K562 (cell line): ENCODE data around the gene BMI1. TPM values are rescaled to one million over a fixed set of nuclear protein-coding genes. Genes with fewer than 3 reads are reported as not detected.

ENCODE experiments used
- CREM ChIP-seq: IDR thresholded peaks from 2 replicates; pipeline ENCODE4 v1.6.1; 2014; ENCODE audit warnings: antibody characterized with exemption, low read depth
- HSF4 ChIP-seq: fragments of 250-450 bp; sonication (Bioruptor Pico); IDR thresholded peaks from 2 replicates; pipeline ENCODE4 v2.1.2; 2022; ENCODE audit warnings: mild to moderate bottlenecking, moderate library complexity, borderline replicate concordance
- KDM4B ChIP-seq, 2 experiments: fragments of 450-650 bp in 1 of 2; sonication (generic) in 1 of 2; IDR thresholded peaks; 2 replicates each; pipeline ENCODE4 v1.6.1; 2016 to 2017; ENCODE audit warnings: borderline replicate concordance in 2 of 2, antibody characterized with exemption in 1 of 2, low read depth in 1 of 2, mild to moderate bottlenecking in 1 of 2
- KLF6 ChIP-seq: fragments of 250-450 bp; sonication (Bioruptor Pico); IDR thresholded peaks from 2 replicates; pipeline ENCODE4 v1.4.0; 2020; ENCODE audit warnings: mild to moderate bottlenecking, moderate library complexity, borderline replicate concordance
- RBM17 ChIP-seq: fragments of 200-400 bp; formaldehyde crosslinking; IDR thresholded peaks from 2 replicates; pipeline ENCODE4 v1.6.1; 2017; ENCODE audit warnings: low read depth, mild to moderate bottlenecking, low read length, borderline replicate concordance
- SREBF2 ChIP-seq: sonication (generic); formaldehyde crosslinking; IDR thresholded peaks from 2 replicates; pipeline ENCODE4 v1.4.0; 2020; ENCODE audit warnings: mild to moderate bottlenecking, missing genetic modification reagents
- XRCC3 ChIP-seq: fragments of 450-650 bp; IDR thresholded peaks from 2 replicates; pipeline ENCODE4 v1.6.1; 2017; ENCODE audit warnings: mild to moderate bottlenecking, moderate library complexity
- polyA plus RNA-seq, 8 experiments: library from polyadenylated mRNA; depleted of rRNA in 4 of 8; stranded (reverse) in 5 of 8; unstranded in 3 of 8; fragments of >200 nt; fragmentation: Nextera tagmentation in 2 of 8; fragmentation: Illumina TruSeq in 1 of 8; extraction: Ambion mirVana in 2 of 8; extraction: Trizol in 1 of 8; gene quantifications; 2 replicates each; pipeline versions ENCODE4 v1.2.1 to v1.2.3, GENCODE V29; 2011 to 2014; ENCODE audit warnings: inconsistent platforms in 1 of 8, missing spikeins in 1 of 8
- total RNA-seq, 7 experiments: library from RNA; depleted of rRNA in 6 of 7; stranded (reverse); fragments of >200 nt in 6 of 7; fragmentation: Illumina TruSeq in 2 of 7; extraction: Trizol in 2 of 7; gene quantifications; 2 replicates each; pipeline versions ENCODE4 v1.2.1 to v1.2.3, GENCODE V29; 2011 to 2021; ENCODE audit warnings: low replicate concordance in 1 of 7
- TF ChIP-seq, protein P1 (sequence below), 2 experiments: fragments of 450-650 bp; formaldehyde crosslinking in 1 of 2; IDR thresholded peaks; 2 replicates each; pipeline versions ENCODE4 v1.4.0 to v1.6.1; 2014 to 2020; ENCODE audit warnings: mild to moderate bottlenecking in 2 of 2, borderline replicate concordance in 1 of 2, low read depth in 1 of 2
- TF ChIP-seq, protein P2 (sequence below): fragments of 450-650 bp; IDR thresholded peaks from 2 replicates; pipeline ENCODE4 v1.6.1; 2018; ENCODE audit not compliant: partially characterized antibody
- TF ChIP-seq, protein P3 (sequence below): sonication (generic); formaldehyde crosslinking; IDR thresholded peaks from 2 replicates; pipeline ENCODE4 v1.8.1; 2023; ENCODE audit warnings: mild to moderate bottlenecking, missing genetic modification reagents

The BMI1 gene
- total and polyA plus RNA-seq, 9 of the 15 experiments (the other 6 are each of a cell fraction or from before 2014, with no cell fraction given): 21.4 to 103 (median 70.8) TPM

DNA sequence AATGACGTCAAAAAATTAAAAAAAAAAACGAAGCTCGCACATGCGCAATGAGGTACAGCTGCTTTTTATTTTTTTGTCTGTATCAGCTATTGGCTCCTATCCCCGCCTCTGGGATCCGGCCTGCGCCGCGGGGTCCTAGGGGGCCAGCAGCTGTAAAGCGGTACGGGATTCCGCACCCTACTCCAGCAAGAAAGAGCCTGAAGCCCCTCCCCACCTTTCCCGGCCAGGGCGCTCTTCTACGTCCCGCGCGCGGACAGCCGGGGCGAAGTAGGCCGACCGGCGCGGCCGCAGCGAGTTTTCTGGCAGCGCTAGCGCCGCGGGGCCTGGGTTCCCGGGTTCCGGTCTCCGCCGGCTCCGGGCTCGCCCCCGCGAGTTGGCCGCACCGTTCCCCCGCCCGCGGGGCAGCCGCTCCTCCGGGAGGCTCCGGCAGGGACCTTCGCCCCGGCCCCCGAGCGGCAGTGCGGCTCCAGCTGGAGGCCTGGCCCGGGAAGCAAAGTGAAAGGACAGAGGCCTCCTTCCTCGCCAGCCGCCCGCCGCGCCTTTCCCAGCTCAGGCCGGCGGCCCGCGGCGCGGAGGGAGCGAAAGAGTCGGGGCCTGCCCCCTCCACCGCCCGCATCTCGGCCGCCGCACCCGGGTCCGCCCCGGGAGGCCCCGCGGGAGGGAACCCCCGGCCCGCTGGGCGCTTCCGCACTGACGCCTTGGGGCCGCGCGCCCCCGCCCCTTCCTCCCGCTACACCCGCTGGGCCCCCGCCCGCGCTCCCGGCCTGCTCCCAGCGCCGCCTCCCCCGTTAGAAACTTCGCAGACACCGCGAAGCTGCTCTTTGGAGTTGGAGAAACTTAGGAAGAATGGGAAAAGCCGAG, 19.7 kb downstream of the BMI1 start (continued):
- TF ChIP-seq, protein P1, sequence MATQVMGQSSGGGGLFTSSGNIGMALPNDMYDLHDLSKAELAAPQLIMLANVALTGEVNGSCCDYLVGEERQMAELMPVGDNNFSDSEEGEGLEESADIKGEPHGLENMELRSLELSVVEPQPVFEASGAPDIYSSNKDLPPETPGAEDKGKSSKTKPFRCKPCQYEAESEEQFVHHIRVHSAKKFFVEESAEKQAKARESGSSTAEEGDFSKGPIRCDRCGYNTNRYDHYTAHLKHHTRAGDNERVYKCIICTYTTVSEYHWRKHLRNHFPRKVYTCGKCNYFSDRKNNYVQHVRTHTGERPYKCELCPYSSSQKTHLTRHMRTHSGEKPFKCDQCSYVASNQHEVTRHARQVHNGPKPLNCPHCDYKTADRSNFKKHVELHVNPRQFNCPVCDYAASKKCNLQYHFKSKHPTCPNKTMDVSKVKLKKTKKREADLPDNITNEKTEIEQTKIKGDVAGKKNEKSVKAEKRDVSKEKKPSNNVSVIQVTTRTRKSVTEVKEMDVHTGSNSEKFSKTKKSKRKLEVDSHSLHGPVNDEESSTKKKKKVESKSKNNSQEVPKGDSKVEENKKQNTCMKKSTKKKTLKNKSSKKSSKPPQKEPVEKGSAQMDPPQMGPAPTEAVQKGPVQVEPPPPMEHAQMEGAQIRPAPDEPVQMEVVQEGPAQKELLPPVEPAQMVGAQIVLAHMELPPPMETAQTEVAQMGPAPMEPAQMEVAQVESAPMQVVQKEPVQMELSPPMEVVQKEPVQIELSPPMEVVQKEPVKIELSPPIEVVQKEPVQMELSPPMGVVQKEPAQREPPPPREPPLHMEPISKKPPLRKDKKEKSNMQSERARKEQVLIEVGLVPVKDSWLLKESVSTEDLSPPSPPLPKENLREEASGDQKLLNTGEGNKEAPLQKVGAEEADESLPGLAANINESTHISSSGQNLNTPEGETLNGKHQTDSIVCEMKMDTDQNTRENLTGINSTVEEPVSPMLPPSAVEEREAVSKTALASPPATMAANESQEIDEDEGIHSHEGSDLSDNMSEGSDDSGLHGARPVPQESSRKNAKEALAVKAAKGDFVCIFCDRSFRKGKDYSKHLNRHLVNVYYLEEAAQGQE (IDR thresholded peaks at IDR 0.05; ENCODE audit: borderline replicate concordance): peak; percentile 89
- TF ChIP-seq, protein P1 (CRISPR knock-in tag; IDR thresholded peaks at IDR 0.05; ENCODE audit: low read depth): peak; percentile 51; the same call in 1 of the 2 replicates
- TF ChIP-seq KLF6: no peak
- TF ChIP-seq XRCC3: no peak
- TF ChIP-seq, protein P2, sequence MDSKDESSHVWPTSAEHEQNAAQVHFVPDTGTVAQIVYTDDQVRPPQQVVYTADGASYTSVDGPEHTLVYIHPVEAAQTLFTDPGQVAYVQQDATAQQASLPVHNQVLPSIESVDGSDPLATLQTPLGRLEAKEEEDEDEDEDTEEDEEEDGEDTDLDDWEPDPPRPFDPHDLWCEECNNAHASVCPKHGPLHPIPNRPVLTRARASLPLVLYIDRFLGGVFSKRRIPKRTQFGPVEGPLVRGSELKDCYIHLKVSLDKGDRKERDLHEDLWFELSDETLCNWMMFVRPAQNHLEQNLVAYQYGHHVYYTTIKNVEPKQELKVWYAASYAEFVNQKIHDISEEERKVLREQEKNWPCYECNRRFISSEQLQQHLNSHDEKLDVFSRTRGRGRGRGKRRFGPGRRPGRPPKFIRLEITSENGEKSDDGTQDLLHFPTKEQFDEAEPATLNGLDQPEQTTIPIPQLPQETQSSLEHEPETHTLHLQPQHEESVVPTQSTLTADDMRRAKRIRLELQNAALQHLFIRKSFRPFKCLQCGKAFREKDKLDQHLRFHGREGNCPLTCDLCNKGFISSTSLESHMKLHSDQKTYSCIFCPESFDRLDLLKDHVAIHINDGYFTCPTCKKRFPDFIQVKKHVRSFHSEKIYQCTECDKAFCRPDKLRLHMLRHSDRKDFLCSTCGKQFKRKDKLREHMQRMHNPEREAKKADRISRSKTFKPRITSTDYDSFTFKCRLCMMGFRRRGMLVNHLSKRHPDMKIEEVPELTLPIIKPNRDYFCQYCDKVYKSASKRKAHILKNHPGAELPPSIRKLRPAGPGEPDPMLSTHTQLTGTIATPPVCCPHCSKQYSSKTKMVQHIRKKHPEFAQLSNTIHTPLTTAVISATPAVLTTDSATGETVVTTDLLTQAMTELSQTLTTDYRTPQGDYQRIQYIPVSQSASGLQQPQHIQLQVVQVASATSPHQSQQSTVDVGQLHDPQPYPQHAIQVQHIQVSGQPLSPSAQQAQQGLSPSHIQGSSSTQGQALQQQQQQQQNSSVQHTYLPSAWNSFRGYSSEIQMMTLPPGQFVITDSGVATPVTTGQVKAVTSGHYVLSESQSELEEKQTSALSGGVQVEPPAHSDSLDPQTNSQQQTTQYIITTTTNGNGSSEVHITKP: no peak
- 0 out of 4 replicates have a peak, but pooled peaks of 1 of the 2 experiments have one; percentile 26 for TF ChIP-seq KDM4B (IDR thresholded peaks at IDR 0.05; ENCODE audit: borderline replicate concordance in 2 of 2, low read depth in 1 of 2)
- no peak for TF ChIP-seq SREBF2 (CRISPR knock-in tag)
- TF ChIP-seq, protein P3, sequence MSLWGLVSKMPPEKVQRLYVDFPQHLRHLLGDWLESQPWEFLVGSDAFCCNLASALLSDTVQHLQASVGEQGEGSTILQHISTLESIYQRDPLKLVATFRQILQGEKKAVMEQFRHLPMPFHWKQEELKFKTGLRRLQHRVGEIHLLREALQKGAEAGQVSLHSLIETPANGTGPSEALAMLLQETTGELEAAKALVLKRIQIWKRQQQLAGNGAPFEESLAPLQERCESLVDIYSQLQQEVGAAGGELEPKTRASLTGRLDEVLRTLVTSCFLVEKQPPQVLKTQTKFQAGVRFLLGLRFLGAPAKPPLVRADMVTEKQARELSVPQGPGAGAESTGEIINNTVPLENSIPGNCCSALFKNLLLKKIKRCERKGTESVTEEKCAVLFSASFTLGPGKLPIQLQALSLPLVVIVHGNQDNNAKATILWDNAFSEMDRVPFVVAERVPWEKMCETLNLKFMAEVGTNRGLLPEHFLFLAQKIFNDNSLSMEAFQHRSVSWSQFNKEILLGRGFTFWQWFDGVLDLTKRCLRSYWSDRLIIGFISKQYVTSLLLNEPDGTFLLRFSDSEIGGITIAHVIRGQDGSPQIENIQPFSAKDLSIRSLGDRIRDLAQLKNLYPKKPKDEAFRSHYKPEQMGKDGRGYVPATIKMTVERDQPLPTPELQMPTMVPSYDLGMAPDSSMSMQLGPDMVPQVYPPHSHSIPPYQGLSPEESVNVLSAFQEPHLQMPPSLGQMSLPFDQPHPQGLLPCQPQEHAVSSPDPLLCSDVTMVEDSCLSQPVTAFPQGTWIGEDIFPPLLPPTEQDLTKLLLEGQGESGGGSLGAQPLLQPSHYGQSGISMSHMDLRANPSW: no peak
- TF ChIP-seq RBM17: no peak
- TF ChIP-seq HSF4: no peak
- peak; percentile 69 for TF ChIP-seq CREM
